OCI-LY7 (cell line): ENCODE data around the gene AP3S2.

Source experiments
- CTCF ChIP-seq: fragments of 200-600 bp; sonication (generic); conservative IDR thresholded peaks from 2 replicates; pipeline ENCODE4 v1.5.1; 2014; ENCODE audit warnings: mild to moderate bottlenecking, antibody characterized with exemption, low read length, moderate library complexity, mixed read lengths
- EZH2phosphoT487 ChIP-seq: fragments of 200-600 bp; sonication (generic); IDR thresholded peaks from 2 replicates; pipeline ENCODE4 v1.6.1; 2018; ENCODE audit warnings: low read depth, borderline replicate concordance, mild to moderate bottlenecking, mixed run types, antibody characterized with exemption, low read length, moderate library complexity, mixed read lengths

- TF ChIP-seq CTCF (no peak), EZH2phosphoT487 (no peak)
These were observed 80.2 kb downstream of the AP3S2 start for GRCh38 chr15:89813381-89814111.
